SH-SY5Y (cell line): ENCODE measurements around the gene SLC6A4.

Experiments
- GATA2 ChIP-seq: IDR thresholded peaks from 2 replicates; pipeline ENCODE4 v1.6.1; 2011; ENCODE audit warnings: mild to moderate bottlenecking, low read depth, low read length
- GATA3 ChIP-seq: IDR thresholded peaks from 2 replicates; pipeline ENCODE4 v1.6.1; 2011; ENCODE audit warnings: low read depth, mild to moderate bottlenecking, low read length, moderate library complexity

DNA sequence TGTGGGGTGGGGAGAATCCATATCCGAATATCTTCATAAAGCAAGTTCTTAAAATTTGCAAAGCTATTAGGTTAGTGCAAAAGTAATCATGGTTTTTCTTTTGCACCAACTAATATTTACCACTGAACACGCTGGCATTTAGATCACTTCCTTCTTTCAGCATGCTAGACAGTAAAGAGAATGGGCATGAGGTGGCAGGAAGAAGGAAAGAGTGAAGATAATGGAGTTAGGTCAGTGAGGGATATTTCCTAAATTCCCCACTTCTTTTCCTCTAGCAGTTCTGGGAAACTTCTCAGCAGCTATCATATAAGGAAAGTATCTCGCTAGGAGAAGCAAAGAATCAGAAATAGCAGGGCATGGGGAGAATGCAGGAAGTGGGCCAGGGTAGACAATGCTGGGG, 39.0 kb downstream of the SLC6A4 start:
- TF ChIP-seq GATA2 (no peak), GATA3 (no peak)
